ENCODE measurements around the gene RSF1.

- TF ChIP-seq CTCF (optimal IDR thresholded peaks at IDR 0.05 in 1 of 3, IDR thresholded peaks at IDR 0.05 in 1 of 3, conservative IDR thresholded peaks at IDR 0.05 in 1 of 3; ENCODE audit: extremely low read depth in 1 of 3, insufficient read depth in 2 of 3, low read length in 3 of 3) (no peak), EZH2 (IDR thresholded peaks at IDR 0.05; ENCODE audit: low read length) (no peak)
Observed at GRCh38 chr11:77669848-77670511, 150.5 kb downstream of the RSF1 start.
